T-helper 1 cell (primary cell): ENCODE measurements around the gene FGF22.
"Not testable (repeated sequence)": the region's sequence is repeated elsewhere in the genome, so short reads cannot be mapped to it uniquely, and the experiment has no call there.

Experiments used
- DNase-seq, 5 donors: peaks; one replicate each; pipeline ENCODE4 v3.0.0-alpha.2; 2012 to 2020

The FGF22 gene

GRCh38 chr19:622666-623065 lies 17.0 kb upstream of the FGF22 start:
- DNase-seq = no peak

DNA sequence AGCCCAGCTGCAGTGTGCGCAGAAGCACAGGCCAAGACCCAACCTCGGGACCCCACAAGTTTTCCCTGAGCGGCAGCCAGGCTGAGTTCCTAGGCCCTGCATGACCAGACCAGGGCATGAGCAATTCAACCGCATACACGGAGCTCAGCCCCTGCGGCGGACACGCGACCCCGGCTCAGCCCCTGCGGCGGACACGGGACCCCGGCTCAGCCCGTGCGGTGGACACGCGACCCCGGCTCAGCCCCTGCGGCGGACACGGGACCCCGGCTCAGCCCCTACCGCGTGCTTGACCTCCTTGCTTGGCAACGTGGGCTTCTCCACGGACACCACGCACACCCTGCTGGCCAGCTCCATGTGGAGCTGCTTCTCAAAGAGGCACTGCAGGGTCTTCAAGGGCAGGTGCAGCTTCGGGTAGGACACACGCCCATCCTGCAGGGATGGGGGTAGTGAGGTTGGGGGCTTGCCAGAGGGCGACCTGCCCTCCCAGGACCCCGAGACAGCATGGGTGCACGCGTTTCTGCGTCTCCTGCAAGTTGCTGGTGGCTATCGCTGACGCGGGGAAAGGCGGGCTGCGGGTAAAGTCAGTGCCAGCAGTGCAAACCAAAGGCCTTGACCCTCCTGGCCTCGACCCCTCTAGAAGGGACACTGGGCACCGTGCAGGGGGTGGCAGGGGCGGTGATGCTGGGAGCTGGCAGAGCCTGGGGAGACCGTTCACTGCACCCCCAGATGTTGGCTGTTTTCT lies 16.3 kb upstream of the FGF22 start:
- DNase-seq = no peak

GRCh38 chr19:623974-624373 lies 15.7 kb upstream of the FGF22 start:
- DNase-seq = no peak

DNA sequence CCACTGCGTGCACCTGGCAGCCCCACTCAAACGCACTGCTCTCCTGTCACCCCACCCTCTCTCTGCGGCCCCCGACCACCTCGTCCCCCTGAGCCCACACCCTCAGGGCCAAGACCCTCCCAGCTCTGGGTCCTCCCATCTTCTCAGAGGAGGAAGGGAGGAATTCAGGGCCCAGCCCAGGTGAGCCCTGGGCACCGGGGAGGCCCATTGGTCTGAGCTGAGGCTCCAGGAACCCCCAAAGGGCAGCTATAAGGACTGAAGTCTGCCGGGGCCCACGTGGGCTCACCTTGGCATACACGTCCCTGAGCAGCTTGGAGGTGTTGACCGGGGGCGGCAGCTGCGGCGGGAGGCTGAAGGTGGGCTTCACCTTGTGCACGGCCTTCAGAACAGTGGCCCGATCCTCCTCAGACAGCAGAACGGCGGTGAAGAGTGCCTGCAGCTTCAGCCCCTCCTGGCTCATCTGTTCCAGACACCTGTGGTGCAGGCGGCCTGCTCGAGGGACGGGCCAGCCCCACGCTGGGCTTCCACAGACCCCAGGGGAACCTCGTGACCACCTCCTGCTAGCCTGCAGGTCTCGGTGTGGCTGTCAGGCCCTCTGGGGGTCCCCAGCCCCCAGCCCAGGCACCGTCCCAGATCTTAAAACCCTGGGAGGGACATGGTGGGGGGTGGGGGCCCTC lies 15.1 kb upstream of the FGF22 start:
- DNase-seq = no peak

- DNase-seq = no peak
Observed at GRCh38 chr19:625257-625656, 14.4 kb upstream of the FGF22 start.

DNA sequence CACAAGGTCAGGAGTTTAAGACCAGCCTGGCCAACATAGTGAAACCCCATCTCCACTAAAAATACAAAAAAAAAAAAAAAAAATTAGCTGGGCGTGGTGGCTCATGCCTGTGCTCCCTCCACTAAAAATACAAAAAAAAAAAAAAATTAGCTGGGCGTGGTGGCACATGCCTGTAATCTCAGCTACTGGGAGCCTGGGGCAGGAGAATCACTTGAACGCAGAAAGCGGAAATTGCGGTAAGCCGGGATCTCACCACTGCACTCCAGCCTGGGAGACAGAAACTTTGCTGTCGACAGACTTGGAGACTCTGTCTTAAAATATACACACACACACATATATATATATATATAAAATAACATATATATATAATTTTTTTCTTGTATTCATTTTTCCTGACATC lies 13.1 kb upstream of the FGF22 start:
- not testable (repeated sequence) for DNase-seq

DNA sequence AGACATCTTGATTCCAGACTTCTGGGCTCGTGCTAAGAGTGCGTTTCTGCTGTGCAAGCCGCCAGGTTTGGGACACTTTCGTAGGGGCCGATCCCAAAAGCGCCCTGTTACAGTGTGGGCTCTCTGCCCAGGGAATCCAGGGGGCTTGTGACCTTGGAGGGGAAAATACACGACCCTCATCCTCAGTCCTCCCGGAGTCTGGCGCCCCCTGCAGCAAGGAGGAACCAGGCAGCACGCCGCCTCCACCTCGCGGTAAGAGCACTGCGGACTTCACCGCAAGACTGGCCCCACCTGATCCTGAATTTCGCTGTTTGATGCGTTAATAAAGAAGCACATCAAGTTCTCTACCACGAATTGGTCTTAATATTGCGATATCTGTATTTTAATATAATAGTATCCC lies 11.5 kb upstream of the FGF22 start:
- DNase-seq = no peak

DNA sequence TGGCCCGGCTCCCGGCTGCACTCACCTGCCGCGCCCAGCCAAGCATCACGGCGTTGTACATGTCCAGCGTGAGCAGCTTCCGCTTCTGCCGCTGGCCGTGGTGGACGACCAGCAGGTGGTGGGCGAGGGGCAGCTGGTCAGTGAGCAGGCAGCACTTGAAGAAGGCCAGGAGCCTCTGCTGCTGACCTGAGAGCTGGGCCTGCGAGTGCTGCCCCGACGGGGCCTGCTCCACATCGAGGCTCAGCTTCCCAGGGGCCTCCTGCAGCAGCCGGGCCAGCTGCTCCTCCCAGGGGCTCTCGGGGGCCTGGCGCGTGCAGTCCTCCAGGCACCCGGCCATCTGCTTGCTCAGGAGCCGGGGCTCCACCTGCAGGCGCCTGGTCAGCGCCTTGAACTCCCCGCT lies 10.2 kb upstream of the FGF22 start:
- not testable (repeated sequence) for DNase-seq

DNA sequence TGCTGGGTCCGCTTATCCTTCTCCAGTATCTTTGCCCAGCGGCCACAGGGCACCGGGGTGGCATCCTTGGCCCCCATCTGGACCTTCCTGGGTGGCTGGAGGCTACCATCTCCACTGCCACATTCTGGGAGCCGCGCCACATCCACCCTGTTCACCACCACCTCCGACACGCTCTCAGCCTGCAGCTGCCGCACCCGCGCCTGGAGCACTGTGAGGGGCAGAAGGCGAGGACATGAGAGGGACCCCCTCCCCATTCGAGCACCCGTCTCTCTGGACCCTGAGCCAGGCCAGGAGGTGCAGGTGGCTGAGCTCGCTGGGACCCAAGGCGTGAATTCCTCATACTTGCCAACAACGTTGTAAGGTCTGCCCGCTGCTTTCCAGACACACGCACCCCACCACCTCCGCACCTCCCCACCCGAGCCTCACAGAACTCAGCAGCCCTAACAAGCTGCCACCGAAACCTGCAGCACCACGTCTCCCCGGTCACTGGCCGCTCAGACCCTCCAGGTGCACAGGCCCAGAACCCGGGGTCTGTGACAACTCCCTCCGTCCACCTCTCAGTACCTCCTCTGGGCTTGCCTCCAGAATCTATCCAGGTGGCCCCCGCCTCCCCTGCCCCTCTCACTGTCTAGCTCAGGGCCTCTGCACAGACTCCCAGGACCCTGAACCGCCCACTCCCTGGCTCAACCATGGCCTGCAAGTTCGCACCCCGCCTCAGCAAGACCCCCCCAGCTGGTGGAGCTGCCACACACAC lies 9.5 kb upstream of the FGF22 start:
- no peak for DNase-seq

- DNase-seq = peak in 1 of 5 donors; percentile 28
Observed at GRCh38 chr19:632579-633067, 7.1 kb upstream of the FGF22 start.

GRCh38 chr19:633068-633785 lies 6.5 kb upstream of the FGF22 start, which contains the start of gene POLRMT:
Gene POLRMT, minus strand, starts transcription at chr19:633537. Its CDS starts 25 bp downstream, at chr19:633512.
- peak; percentile 92 to 97 (median 94) for DNase-seq

DNA sequence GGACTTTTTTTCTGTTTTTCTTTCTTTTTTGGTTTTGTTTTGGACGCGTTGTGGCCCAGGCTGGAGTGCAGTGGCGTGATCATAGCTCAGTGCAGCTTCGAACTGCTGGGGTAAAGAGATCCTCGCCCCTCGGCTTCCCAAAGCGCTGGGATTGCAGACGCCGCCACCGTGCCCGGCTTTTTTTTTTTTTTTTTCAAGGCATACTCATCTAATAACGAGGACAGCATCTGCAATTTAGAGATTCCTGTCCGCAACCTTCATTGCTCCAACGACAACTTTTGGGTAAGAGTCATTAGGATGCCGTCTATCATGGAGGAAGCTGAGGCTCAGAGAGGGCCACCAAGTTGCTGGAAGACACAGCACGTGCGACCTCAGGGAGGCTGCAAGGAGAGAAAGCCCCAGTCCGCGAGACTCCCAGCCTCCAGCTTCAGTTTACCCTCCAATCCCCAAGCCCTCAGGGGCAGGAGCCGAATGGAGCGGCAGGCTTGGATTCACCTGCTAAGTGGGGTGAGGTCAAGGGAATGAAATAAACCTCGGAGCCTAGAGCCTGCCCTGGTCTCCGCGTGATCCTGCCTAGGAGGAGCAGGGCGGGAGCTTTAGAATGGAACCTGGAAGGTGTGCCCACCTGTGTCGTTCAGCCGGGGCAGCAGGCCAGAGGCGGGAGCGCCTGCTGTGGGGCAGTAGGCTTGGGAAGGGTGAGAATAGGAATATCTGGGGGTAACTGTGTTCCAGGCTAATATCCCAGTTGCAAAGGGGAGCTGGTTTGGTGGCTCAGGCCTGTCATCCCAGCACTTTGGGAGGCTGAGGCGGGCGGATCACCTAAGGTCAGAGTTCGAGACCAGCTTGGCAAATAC lies 5.7 kb upstream of the FGF22 start:
- no peak for DNase-seq

- DNase-seq = no peak
Observed at GRCh38 chr19:634975-635652, 4.6 kb upstream of the FGF22 start.

DNA sequence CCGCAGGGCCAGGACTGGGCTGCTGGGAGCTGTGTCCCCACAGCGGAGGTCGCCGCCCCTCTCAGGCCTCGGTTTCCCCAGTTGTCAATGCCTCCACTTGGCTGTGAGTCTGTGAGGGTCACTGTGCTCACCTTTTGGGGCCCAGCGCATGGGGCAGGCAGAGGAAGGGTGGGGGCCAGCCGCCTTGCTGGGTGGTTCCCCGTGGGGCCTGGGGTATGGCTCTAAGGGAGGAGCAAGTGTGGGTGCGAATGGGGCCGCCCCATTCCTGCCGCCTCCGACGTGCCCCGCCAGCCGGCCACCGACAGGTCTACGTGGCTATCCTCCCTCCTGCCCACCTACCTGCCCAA lies 800 bp upstream of the FGF22 start:
- DNase-seq = no peak

DNA sequence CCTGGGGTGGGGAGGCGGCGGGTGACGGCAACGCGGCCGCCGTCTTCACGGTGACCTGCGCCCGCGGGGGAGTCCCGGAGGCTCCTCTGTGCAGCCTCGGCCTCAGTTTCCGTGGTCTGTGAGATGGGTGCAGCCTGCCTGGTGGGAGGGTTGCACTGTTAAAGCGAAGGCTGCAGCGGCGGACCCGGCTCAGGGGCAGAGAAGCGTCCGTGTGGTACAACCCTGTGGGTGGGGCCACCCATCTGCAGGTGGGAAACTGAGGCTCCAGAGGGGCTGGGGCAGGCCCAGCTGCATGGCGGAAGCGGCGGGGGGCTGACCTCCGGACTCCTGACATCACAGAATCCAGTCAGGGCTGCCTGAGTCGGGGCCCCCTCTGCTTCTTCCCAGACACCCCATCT lies 481 bp downstream of the FGF22 start:
- DNase-seq = no peak

GRCh38 chr19:640606-641189 lies 1.0 kb downstream of the FGF22 start:
- no peak for DNase-seq

GRCh38 chr19:641702-642101 lies 2.0 kb downstream of the FGF22 start:
- DNase-seq = no peak

DNA sequence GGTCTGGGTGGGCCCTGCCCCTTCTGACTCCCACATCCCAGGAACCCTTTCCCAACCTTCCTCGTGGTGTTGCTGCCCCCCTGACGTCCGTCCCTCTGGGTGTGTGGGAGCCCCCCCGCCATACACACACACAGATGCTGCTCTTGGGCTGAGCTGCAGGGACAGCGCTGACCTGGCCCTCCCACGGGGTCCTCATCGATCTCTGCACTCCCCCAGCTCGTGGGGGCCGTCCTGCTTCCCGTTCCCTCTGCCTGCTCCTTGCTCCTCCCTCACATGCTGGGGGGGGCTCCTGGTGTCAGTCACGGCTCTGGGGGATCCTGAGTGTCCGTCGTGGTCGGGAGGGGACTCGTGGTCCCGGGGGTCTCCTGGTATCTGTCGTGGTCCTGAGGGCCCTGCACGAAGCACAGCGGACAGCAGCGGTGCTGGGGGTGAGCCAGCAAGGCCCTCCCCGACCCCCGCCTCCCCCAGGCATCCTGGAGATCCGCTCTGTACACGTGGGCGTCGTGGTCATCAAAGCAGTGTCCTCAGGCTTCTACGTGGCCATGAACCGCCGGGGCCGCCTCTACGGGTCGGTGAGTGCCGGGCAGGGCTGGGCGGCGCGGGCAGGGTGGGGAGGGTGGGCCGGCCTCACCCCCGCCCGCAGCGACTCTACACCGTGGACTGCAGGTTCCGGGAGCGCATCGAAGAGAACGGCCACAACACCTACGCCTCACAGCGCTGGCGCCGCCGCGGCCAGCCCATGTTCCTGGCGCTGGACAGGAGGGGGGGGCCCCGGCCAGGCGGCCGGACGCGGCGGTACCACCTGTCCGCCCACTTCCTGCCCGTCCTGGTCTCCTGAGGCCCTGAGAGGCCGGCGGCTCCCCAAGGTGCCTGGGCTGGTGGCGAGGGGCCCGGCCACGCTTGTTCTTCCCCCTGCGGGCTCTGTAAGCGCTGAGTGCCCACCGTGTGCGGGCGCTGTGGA lies 3.4 kb downstream of the FGF22 start:
- no peak for DNase-seq

DNA sequence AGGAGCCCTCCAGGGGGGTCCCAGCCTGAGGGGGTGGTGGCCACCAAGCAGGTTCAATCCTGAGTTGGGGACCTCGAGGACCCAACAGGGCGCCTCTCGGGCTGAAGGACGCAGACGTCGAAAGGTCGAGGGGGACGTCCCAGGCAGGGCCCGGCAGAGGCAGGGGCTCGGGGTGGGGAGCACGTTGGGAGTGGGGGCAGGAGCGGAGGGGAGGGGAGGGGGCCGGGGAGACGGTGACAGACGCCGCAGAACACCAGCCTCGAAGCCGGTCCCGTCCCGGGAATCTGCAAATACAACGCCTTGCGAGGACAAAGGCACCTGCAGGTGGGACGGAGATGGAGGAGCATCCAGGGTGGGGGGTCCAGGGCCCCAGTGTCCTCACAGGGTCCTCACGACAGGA lies 4.1 kb downstream of the FGF22 start:
- no peak for DNase-seq

- DNase-seq = no peak
Observed at GRCh38 chr19:644363-644762, 4.7 kb downstream of the FGF22 start.
